Measurements from ENCODE around the gene COL4A6.

COL4A6 gene

GRCh38 chrX:108171671-108172070 lies 266.6 kb downstream of the COL4A6 start:
- H3K4me3 ChIP-seq (ENCODE audit: low read depth, low read length) = no peak overlapping the region
- TF ChIP-seq CTCF (IDR thresholded peaks at IDR 0.05; ENCODE audit: borderline replicate concordance, insufficient read depth, low read depth, low read length) = no peak

- H3K4me3 ChIP-seq (ENCODE audit: low read depth, low read length) = no peak overlapping the region
- TF ChIP-seq CTCF (IDR thresholded peaks at IDR 0.05; ENCODE audit: borderline replicate concordance, insufficient read depth, low read depth, low read length) = no peak
These were observed 268.5 kb downstream of the COL4A6 start for GRCh38 chrX:108169768-108170167.

- TF ChIP-seq CTCF (IDR thresholded peaks at IDR 0.05; ENCODE audit: borderline replicate concordance, insufficient read depth, low read depth, low read length) = no peak
- no peak overlapping the region for H3K4me3 ChIP-seq (ENCODE audit: low read depth, low read length)
These were observed 269.1 kb downstream of the COL4A6 start for GRCh38 chrX:108168961-108169740.

GRCh38 chrX:108167211-108167872 lies 270.9 kb downstream of the COL4A6 start:
- H3K4me3 ChIP-seq (ENCODE audit: low read depth, low read length) = no peak overlapping the region
- TF ChIP-seq CTCF (IDR thresholded peaks at IDR 0.05; ENCODE audit: borderline replicate concordance, insufficient read depth, low read depth, low read length) = no peak

GRCh38 chrX:108165383-108166111 lies 272.7 kb downstream of the COL4A6 start:
- no peak overlapping the region for H3K4me3 ChIP-seq (ENCODE audit: low read depth, low read length)
- TF ChIP-seq CTCF (IDR thresholded peaks at IDR 0.05; ENCODE audit: borderline replicate concordance, insufficient read depth, low read depth, low read length) = peak; percentile 33; the same call in 1 of the 2 replicates

GRCh38 chrX:108163333-108164082 lies 274.7 kb downstream of the COL4A6 start:
- TF ChIP-seq CTCF (IDR thresholded peaks at IDR 0.05; ENCODE audit: borderline replicate concordance, insufficient read depth, low read depth, low read length) = no peak
- no peak overlapping the region for H3K4me3 ChIP-seq (ENCODE audit: low read depth, low read length)

Data from GM12875 (cell line).